ENCODE measurements around the gene B4GALT2.

The B4GALT2 gene

DNA sequence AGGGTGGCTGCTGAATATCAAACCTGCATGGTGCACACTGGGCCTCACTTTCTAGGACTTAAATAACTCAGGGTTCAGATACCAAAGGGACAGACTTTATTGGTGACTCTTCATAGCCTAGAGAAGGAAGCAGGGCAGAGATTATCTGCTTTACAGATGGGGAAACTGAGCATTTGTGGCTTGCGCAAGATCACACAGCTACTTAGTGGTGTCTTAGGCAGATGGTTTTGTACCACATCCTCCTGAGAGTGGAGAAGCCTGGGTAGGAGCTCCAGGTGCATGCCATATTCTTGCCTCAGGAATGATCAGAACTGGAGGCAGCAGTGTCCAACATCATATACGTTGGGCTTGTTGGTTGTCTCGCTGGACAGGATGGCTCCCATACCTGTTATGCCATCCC, 16.0 kb upstream of the B4GALT2 start:
- Histone ChIP-seq H4K20me1 (ENCODE audit: insufficient read depth, low read length) (no peaks in the 10 kb centered on the region), H3K9me2 (replicated peaks; ENCODE audit: insufficient read depth, low read length) (no peaks in the 10 kb centered on the region), H3K9ac (ENCODE audit: low read length) (no peak overlapping the region), H3K27ac (ENCODE audit: low read length) (no peak overlapping the region), H3K27me3 (replicated peaks; ENCODE audit: insufficient read depth, low read length) (no peaks in the 10 kb centered on the region), H3K4me2 (ENCODE audit: low read depth, low read length) (no peak overlapping the region), H3K79me2 (ENCODE audit: low read length) (no peaks in the 10 kb centered on the region), H2AFZ (ENCODE audit: low read length) (no peak overlapping the region), H3K4me3 (ENCODE audit: low read length) (no peak overlapping the region), H3K9me3 (replicated peaks; ENCODE audit: insufficient read depth, low read length) (no peaks in the 10 kb centered on the region), H3K4me1 (ENCODE audit: low read length) (no peaks in the 10 kb centered on the region), H3F3A (ENCODE audit: insufficient read depth, low read length) (no peaks in the 10 kb centered on the region; the same call in 1 of the 2 replicates), H3K36me3 (replicated peaks; ENCODE audit: insufficient read depth, low read length) (no peaks in the 10 kb centered on the region)
- no peak for DNase-seq
- TF ChIP-seq EZH2 (optimal IDR thresholded peaks at IDR 0.05; ENCODE audit: low read depth, low read length), result no peak
- TF ChIP-seq EZH2phosphoT487 (IDR thresholded peaks at IDR 0.05; ENCODE audit: low read length), result no peak
- TF ChIP-seq, protein P1, sequence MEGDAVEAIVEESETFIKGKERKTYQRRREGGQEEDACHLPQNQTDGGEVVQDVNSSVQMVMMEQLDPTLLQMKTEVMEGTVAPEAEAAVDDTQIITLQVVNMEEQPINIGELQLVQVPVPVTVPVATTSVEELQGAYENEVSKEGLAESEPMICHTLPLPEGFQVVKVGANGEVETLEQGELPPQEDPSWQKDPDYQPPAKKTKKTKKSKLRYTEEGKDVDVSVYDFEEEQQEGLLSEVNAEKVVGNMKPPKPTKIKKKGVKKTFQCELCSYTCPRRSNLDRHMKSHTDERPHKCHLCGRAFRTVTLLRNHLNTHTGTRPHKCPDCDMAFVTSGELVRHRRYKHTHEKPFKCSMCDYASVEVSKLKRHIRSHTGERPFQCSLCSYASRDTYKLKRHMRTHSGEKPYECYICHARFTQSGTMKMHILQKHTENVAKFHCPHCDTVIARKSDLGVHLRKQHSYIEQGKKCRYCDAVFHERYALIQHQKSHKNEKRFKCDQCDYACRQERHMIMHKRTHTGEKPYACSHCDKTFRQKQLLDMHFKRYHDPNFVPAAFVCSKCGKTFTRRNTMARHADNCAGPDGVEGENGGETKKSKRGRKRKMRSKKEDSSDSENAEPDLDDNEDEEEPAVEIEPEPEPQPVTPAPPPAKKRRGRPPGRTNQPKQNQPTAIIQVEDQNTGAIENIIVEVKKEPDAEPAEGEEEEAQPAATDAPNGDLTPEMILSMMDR (IDR thresholded peaks at IDR 0.05; ENCODE audit: low read length), result no peak

DNA sequence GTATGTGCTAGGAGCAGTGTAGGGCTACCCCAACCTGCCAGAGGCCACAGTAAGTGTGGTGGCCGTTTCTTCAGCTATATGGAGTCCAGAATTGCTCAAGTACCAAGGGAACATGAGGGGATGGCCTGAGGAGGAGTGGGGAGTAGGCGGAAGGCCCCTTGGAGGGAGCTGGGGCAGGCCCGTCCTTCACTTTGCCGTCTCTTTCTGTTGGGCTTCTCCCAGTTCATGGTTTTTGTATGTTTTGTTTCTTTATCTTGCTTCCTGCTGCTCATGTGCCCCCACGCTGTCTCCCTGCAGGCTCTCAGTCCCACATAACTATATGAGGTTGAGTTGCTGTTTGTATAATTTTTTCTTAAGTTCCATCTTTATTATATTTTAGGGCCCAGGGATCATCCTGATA, 15.1 kb upstream of the B4GALT2 start:
- no peaks in the 10 kb centered on the region for H3K9me3 ChIP-seq (replicated peaks; ENCODE audit: insufficient read depth, low read length)
- H3K79me2 ChIP-seq (ENCODE audit: low read length), result no peaks in the 10 kb centered on the region
- H3K9ac ChIP-seq (ENCODE audit: low read length), result no peak overlapping the region
- H2AFZ ChIP-seq (ENCODE audit: low read length), result no peak overlapping the region
- no peak overlapping the region for H3K4me3 ChIP-seq (ENCODE audit: low read length)
- no peaks in the 10 kb centered on the region; the same call in 1 of the 2 replicates for H3F3A ChIP-seq (ENCODE audit: insufficient read depth, low read length)
- no peaks in the 10 kb centered on the region for H3K36me3 ChIP-seq (replicated peaks; ENCODE audit: insufficient read depth, low read length)
- no peaks in the 10 kb centered on the region for H3K27me3 ChIP-seq (replicated peaks; ENCODE audit: insufficient read depth, low read length)
- H4K20me1 ChIP-seq (ENCODE audit: insufficient read depth, low read length), result no peaks in the 10 kb centered on the region
- no peaks in the 10 kb centered on the region for H3K4me1 ChIP-seq (ENCODE audit: low read length)
- no peaks in the 10 kb centered on the region for H3K9me2 ChIP-seq (replicated peaks; ENCODE audit: insufficient read depth, low read length)
- TF ChIP-seq, protein P1 (IDR thresholded peaks at IDR 0.05; ENCODE audit: low read length), result no peak
- TF ChIP-seq EZH2phosphoT487 (IDR thresholded peaks at IDR 0.05; ENCODE audit: low read length), result no peak
- TF ChIP-seq EZH2 (optimal IDR thresholded peaks at IDR 0.05; ENCODE audit: low read depth, low read length), result no peak
- no peak overlapping the region for H3K27ac ChIP-seq (ENCODE audit: low read length)
- DNase-seq, result no peak
- no peak overlapping the region for H3K4me2 ChIP-seq (ENCODE audit: low read depth, low read length)

DNA sequence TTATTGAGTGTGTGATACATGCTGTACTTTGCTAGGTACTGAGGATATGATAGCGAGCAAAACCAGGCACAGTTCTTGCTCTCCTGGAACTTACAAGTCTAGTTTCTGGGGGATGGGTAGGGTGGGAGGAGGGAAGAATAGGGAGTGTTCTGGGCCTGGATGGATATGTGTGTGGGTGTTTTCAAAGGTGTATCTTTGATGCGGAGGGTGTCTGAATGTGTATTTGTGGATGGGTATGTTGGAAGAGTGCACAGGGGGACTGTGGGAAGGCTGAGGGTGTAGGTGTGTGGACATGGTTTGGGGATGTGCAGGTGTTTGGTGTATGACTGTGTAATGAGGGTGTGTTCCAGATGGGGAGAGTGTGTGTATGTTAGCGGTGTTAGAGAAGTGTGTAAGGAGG, 13.7 kb upstream of the B4GALT2 start:
- Histone ChIP-seq H3F3A (ENCODE audit: insufficient read depth, low read length) (no peaks in the 10 kb centered on the region; the same call in 1 of the 2 replicates), H3K79me2 (ENCODE audit: low read length) (peaks cover 5% of the 10 kb centered on the region), H4K20me1 (ENCODE audit: insufficient read depth, low read length) (no peaks in the 10 kb centered on the region), H3K4me1 (ENCODE audit: low read length) (no peaks in the 10 kb centered on the region), H2AFZ (ENCODE audit: low read length) (no peak overlapping the region), H3K36me3 (replicated peaks; ENCODE audit: insufficient read depth, low read length) (no peaks in the 10 kb centered on the region), H3K27ac (ENCODE audit: low read length) (no peak overlapping the region), H3K4me3 (ENCODE audit: low read length) (no peak overlapping the region), H3K9me2 (replicated peaks; ENCODE audit: insufficient read depth, low read length) (no peaks in the 10 kb centered on the region), H3K27me3 (replicated peaks; ENCODE audit: insufficient read depth, low read length) (no peaks in the 10 kb centered on the region), H3K9ac (ENCODE audit: low read length) (no peak overlapping the region), H3K4me2 (ENCODE audit: low read depth, low read length) (no peak overlapping the region), H3K9me3 (replicated peaks; ENCODE audit: insufficient read depth, low read length) (no peaks in the 10 kb centered on the region)
- TF ChIP-seq EZH2 (optimal IDR thresholded peaks at IDR 0.05; ENCODE audit: low read depth, low read length) (no peak), EZH2phosphoT487 (IDR thresholded peaks at IDR 0.05; ENCODE audit: low read length) (no peak)
- TF ChIP-seq, protein P1 (IDR thresholded peaks at IDR 0.05; ENCODE audit: low read length), result no peak
- no peak for DNase-seq

Data from MM.1S (cell line).